Activated CD4-positive, CD25-positive, alpha-beta regulatory T cell treated with anti-CD3 and anti-CD28 coated beads, Interleukin-2, amount 50 U/mL, for 16 hours (primary cell): ENCODE data around the gene STRIP2.
"Not testable (repeated sequence)": the region's sequence is repeated elsewhere in the genome, so short reads cannot be mapped to it uniquely, and the experiment has no call there.

Experiments
- DNase-seq: peaks from one replicate; pipeline ENCODE4 v3.0.0-alpha.2; 2020; ENCODE audit warnings: low read depth, low spot score

STRIP2 gene

DNA sequence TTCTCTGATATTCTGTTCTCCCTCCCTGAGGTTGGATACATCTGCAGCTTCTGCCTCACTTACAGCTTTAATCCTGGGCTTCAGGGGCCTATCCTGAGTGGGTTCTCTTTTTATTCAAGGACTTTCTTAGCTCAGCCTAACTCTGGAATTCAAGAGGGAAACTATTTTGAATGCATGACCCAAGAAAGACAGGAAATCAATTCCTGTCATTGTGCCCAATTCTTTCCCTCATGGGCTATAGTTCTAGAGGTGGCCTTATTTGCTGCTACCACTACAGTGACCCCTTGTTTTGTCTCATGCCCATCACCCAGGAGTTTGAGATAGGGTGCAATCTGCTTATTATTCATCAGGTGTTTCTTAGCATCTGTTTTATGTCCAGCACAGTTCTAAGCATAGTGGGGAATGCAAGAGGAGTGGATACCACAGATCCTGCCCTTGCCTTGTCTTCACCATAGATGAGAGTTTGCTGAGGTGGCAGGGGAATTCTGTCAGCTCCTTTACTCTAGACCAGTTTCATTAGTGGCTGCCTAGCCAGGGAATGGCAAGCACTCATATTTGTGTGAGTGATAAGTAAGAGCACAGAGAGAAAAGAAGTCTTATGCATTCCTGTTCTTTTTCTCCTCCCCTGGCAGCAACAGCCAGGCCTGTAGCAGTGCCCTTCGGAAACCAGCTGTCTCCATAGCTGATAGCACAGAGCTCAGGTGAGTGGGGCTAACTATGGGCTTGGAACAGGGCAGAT is 19.4 kb downstream of the STRIP2 start:
- no peak for DNase-seq

DNA sequence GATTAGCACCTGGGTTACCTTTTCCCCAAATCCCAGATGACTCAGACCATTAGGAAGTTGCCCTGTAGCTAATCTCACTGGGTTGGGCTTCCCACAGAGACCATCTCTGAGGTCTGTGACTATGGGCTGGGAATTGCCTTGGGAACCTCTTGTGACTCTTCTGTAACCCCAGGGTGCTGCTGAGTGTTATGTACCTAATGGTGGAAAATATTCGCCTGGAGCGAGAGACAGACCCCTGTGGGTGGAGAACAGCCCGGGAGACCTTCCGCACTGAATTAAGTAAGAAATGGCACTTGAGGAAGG is 20.0 kb downstream of the STRIP2 start:
- no peak for DNase-seq

DNA sequence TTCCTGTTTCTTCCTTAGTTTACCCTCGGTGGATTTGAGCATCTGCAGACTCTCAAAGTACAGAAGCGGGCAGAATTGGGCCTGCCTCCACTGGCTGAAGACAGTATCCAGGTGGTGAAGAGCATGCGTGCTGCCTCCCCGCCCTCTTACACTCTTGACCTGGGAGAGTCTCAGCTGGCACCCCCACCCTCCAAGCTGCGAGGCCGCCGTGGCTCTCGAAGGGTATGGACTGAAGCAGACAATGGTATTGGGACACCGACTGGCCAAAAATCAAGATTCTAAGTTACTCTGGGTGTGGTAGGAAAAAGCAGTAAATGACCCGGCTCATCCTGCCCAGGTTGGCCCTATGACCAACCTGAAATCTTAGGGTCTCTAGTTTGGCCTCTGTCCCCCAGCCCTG is 22.2 kb downstream of the STRIP2 start:
- no peak for DNase-seq

DNA sequence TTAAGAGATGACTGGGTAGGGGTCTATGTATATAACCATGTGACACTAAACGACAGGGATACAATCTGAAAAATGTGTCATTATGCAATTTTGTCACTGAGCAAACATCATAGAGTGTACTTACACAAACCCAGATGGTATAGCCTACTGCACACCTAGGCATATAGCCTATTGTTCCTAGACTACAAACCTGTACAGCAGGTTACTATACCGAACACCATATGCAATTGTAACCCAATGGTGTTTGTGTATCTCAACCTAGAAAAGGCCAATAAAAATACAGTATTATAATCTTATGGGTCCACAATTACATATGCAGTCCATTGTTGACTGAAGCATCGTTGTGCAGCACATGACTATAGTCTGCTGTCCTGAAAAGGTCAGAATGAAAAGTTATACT is 22.9 kb downstream of the STRIP2 start:
- DNase-seq = no peak

DNA sequence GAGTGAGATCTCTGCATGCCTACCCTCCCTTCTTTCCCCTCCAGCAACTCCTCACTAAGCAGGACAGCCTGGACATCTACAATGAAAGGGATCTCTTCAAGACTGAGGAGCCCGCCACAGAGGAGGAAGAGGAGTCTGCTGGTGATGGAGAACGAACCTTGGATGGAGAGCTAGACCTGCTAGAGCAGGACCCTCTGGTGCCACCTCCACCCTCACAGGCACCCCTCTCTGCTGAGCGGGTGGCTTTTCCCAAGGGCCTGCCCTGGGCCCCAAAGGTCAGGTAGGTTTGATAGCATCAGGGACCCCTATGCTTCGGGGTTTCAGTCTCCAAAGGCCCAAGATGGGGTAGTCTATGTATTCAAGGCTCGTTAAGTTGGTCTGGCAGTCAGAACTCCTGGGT is 23.9 kb downstream of the STRIP2 start:
- DNase-seq = no peak

DNA sequence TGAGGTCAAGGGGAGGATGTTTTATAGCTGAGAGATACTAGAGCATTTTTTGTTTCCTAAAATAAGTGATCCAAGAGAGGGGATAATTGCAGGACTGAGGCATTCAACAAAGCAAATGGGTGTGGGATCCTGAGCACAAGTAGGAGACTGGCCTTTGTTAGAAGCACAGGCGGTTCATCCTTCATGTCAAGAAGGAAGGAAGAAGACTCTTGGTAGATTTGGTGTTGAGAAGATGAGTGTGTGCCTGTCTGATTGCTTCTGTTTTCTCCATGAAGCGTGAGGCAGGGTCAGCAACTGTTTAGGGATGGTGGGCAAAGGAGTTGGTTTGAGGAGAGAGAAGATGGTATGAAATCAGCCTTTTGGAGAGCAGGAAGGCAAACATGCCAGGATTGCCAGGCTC is 27.6 kb downstream of the STRIP2 start:
- DNase-seq = no peak

DNA sequence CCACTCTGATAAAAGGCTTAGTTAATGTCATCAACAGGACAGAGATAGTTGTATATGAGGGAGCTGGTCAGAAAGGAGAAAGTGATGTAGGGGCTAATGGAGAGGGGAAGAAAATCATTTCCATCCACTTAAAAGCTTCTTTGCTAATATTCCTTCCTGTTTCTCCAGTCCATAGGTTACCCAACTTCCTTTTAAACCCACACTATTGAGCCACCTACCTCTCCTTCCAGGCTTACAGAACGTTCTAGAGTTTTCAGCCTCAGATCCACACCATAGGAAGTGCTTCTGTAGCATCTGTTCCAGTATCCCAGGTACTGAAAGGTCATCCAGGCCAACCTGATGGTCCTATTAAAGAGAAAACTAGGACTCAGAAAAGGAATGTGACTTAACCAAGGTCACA is 28.2 kb downstream of the STRIP2 start:
- DNase-seq = no peak

DNA sequence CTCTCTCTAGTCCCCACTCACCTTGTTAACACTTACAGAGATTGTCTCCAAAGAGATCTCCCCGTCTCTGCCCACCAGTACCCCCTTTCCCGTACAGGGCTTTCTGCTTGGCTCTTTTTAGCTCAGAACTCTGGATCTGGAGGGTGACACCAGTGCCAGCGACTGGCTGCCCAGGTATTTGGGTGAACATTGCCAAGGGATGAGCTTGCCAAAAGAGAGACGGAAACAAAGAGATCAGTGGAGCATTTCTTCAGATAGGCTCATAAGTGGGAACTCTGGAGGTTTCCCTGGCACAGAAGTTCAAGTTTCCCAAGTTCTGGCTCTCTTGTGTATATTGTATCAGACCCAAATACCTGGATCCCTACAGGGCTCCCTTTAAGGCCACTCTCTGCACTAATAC is 30.0 kb downstream of the STRIP2 start:
- no peak for DNase-seq

DNA sequence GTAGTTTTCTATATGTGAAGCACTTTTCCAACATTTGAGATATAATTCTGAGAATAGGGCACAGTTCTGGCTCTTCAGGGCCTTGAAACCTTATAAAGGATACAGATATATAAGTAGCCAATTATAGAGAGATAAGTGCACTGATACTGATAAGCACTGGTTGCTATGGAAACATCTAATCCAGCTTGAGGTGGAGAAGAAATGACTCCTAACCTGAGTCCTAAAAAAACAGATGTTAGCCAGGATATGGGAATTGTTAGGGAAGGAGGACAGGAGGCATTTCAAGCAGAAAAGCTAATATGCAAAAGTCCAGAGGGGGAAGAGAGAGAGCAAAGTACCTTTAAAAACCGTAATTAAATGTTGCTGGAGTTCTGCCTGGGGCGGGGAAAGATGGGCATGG is 30.8 kb downstream of the STRIP2 start:
- DNase-seq = no peak

DNA sequence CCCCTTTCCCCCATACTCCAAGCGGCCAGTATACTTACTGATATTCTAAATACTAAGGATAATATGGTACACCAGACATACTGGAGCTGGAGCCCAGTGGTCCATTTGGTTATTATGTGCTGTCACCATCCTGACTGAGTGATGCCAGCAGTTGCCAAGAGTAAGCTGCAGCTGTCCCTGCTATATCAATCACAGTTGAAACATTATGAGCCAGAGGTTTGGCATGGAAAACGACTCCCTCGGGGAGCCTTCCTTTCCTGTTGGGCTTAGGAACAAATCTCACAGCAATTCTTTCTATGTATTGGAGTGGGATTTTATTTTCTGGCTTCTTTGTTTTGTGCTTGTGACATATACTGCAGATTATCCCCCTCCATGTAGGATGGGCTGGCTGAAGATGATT is 32.6 kb downstream of the STRIP2 start:
- no peak for DNase-seq

DNA sequence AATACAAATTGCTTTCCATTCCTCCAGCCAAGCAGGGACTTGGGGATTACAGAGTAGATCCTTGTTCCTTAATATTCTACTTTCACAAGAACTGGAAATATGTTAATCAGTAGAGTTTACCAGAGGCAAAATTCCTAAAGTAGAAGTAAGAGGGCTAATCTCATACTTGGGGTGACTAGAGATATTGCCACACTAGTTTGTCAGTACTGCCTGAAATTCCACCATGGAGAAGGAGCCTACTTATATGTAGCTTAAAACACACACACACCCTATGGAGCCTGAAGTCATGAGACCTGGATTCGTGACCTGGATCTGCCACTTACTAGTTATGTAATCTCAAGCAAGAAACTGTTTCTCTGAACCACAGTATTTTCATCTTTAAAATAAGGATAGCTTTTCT is 33.9 kb downstream of the STRIP2 start:
- no peak for DNase-seq

DNA sequence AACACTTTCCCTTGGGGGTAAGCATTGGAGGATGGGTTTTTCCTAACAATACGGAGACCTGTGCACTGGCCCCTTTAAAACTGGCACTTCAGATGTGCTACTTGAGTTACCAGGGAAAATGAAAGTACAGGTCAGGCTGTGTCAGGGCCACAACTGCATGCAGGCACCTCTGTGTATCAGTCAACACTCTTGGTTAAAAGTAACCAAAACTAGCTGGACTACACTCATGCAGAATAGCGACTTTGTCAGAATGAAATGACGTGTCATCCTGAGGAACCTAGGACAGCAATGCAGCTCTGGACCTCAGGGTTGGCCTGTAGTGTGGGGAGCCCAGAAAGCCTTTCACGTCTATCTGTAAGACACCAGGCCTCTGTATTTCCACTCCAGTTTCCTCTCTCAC is 34.3 kb downstream of the STRIP2 start:
- no peak for DNase-seq

DNA sequence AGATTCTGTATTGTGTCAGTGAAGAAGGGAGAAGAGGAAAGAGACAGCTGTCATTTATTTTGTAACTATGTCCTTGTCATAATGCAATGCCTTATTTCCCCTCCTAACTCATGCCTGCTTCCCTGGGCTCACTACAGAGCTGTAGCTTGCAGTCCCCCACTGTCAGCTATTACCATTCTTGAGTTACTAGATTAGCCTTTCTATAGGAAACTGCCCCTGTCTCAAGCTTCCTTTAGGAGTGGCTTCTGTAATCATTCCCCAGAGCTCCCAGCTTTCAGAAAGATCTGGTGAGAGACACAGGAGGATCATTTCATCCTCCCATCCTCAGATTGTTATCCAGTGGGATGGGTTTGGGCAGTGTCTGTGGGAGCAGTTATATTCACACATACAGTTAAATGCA is 35.7 kb downstream of the STRIP2 start:
- DNase-seq = no peak

DNA sequence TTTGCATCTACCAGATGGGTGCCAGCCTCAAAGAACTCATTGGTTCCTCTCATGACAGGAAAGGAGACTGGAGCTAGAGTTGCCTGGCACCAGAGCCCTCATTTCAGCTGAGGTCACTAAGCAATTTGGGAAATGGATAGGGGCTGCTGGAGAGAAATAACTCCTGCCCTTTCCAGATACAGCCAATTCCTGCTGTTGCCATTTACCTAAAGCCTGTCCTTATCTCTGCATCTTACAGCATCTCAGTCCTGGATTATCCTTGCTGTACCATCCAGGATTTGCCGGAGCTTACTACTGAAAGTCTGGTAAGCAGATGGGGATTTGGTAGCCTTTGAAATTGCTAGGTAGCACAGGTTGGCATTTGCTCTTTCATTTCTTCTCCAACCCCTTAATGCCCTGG is 36.2 kb downstream of the STRIP2 start:
- no peak for DNase-seq

DNA sequence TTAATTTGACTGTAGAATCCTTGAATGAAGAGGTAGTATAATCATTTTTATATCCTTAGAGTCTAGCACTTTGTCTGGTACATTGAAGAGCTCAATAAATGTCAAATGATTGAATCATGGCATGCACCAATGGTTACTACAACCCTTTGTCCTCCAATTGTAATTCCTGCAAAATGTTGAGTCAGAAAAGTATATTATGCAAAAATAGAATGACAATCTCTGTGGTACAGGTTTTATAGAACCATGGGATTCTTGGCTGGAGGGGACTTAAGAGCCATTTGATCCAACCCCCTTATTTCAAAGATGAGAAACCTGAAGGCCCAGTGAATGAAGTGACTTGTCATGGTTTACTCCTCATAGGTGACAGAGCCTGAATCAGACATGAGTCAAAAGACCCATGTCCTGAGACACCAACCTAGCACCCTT is 37.2 kb downstream of the STRIP2 start:
- no peak for DNase-seq

DNA sequence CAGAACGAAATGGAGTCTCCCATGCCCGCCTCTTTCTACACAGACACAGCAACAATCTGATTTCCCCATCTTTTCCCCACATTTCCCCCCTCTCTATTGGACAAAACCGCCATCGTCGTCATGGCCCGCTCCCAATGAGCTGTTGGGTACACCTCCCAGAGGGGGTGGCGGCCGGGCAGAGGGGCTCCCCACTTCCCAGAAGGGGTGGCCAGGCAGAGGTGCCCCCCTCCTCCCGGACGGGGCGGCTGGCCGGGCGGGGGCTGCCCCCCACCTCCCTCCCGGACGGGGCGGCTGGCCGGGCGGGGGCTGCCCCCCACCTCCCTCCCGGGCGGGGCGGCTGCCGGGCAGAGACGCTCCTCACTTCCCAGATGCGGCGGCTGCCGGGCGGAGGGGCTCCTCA is 41.7 kb downstream of the STRIP2 start:
- not testable (repeated sequence) for DNase-seq

DNA sequence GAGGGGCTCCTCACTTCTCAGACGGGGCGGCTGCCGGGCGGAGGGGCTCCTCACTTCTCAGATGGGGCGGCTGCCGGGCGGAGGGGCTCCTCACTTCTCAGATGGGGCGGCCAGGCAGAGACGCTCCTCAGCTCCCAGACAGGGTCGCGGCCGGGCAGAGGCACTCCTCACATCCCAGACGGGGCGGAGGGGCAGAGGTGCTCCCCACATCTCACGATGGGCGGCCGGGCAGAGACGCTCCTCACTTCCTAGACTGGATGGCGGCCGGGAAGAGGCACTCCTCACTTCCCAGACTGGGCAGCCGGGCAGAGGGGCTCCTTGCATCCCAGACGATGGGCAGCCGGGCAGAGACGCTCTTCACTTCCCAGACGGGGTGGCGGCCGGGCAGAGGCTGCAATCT is 42.2 kb downstream of the STRIP2 start:
- DNase-seq = not testable (repeated sequence)

DNA sequence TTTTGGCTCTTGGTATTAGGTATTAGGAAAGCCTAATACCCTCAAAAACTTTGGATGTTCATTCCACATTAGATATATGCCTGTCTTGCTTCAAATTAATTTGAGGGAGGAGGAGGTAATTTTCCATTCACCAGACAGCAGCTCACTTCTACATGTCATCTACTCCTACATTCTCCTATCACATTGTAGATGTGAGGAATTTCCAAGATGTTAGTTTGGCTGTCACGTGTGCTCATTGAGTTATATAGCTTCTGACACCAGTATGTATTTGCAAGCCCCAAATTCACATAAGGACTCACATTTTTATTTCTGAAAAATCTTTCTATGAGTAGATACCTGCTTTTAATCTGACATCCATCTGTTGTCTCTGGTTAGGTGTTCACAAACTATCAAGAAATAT is 45.6 kb downstream of the STRIP2 start:
- DNase-seq = no peak

DNA sequence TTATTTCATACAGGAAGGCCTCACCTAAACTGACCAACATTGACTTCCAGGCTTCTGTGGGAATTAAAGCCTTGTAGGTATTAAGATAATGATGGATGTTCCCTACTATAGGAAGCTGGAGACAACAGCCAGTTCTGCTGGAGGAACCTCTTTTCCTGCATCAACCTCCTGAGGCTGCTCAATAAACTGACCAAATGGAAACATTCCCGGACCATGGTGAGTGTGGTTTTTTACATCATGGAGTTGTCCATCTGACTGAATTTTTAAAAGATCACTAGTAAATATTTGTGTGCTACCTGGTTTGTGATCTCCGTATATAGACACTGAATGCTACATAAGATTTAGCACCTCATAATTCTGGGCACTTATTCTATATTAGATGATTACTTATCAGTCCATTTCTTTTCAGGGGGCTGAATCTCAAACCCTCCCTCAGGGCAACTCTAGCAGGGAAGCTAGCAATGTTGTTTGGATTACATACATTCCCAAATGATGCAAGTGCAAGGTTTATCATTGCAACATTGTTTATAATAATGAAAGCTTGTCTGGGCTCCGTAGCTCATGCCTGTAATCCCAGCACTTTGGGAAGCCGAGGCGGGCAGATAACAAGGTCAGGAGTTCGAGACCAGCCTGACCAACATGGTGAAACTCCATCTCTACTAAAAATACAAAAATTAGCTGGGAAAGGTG is 46.6 kb downstream of the STRIP2 start:
- DNase-seq = no peak

DNA sequence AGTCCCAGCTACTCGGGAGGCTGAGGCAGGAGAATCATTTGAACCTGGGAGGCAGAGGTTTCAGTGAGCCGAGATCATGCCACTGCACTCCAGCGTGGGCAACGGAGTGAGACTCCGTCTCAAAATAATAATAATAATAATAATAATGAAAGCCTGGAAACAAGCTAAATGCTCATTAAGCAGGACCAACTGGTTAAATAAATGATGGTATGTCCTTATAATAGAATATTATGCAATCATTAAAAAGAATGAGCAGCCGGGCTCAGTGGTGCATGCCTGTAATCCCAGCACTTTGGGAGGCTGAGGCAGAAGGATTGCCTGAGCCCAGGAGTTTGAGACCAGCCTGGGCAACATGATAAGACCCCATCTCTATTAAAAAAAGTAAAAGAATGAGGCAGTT is 47.1 kb downstream of the STRIP2 start:
- not testable (repeated sequence) for DNase-seq

DNA sequence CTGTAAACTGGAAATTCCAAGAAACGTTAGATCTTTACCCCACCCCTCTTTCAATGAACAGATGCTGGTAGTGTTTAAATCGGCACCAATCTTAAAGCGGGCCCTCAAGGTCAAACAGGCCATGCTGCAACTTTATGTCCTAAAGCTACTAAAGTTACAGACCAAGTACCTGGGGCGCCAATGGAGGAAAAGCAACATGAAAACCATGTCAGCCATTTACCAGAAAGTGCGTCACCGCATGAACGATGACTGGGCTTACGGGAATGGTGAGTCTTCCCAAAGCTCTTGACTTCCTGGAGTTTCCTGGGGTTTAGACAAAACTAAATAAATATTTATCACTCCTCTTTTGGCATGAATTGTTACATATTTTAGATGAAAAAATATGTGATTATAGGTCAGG is 48.5 kb downstream of the STRIP2 start:
- DNase-seq = no peak

DNA sequence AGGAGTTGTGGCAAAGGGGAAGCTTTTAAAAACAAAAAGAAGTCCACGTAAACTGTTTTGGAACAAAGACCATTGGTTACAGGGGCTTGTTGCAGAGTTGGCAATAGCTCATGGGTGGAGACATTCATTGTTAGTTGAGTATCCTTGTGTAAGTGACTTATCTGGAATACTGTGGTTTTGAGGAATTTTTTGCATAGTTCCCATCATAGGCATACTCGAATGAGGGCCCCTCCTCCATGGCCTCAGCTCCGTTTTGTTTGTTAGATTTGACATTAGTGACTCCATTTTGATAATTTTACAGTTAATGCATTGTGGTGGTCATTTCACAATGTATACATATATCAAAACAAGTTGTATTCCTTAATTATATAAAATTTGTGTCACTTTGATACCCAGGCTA is 55.3 kb downstream of the STRIP2 start:
- no peak for DNase-seq

DNA sequence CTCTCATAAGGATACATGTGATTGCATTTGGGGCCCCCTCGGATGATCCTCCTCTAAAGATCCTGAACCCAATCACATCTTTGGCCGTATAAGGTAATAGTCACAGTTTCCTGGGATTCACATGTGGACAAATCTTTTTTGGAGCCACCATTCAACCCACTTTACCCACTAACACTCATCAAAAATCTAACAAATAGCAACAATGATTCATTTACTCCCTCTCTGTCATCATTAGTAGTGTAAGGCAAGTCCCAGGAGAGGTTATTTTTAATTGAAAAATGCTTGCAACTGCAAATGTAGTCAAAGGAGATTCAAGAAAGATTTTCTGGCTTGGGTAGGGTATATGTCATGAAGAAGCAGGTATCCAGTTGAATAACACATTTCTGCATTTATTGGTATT is 58.2 kb downstream of the STRIP2 start:
- no peak for DNase-seq

DNA sequence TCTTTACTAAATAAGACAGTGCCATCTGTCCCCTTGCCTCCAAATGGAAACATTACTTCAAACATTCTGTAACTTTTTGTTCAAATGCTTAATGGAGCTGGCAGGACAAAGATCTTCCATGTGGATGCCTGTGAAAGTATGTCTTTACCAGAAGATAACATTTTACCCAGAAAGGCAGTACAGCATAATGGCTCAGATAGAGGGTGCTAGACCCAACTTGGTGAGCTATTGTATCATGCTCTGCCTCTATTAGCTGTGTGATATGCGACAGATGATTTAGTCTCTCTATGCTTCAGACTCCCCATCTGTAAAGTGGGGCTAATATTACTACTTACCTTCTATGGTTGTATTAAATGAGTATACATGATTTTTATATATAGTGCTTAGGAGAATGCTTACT is 59.3 kb downstream of the STRIP2 start:
- DNase-seq = no peak
